Measurements from ENCODE around the gene ASB17. TPM values are rescaled to one million over a fixed set of nuclear protein-coding genes. Genes with fewer than 3 reads are reported as not detected.

ASB17 gene
- total RNA-seq, 1 donor from 2014 or later, result not detected

GRCh38 chr1:75901371-75901770 is 30.8 kb downstream of the ASB17 start:
- TF ChIP-seq CTCF (IDR thresholded peaks at IDR 0.05), result no peak
- intact Hi-C loops (cut with micrococcal nuclease), result no loop called here
- ATAC-seq (ENCODE audit: low read depth) (no peak), DNase-seq (no peak)
- H3K36me3 Mint-ChIP-seq (ENCODE audit: low read depth), result no peaks in the 10 kb centered on the region
- no peak overlapping the region for H3K4me3 Mint-ChIP-seq
- no peak overlapping the region for H3K27ac Mint-ChIP-seq
- no peaks in the 10 kb centered on the region for H3K9me3 Mint-ChIP-seq
- ChIA-PET CTCF (no interaction called here), POLR2A (no interaction called here)
- H3K27me3 Mint-ChIP-seq, result peaks cover 2% of the 10 kb centered on the region
- no peaks in the 10 kb centered on the region for H3K4me1 Mint-ChIP-seq

GRCh38 chr1:75884437-75884836 is 47.8 kb downstream of the ASB17 start:
- no peaks in the 10 kb centered on the region for H3K27me3 Mint-ChIP-seq
- DNase-seq, result no peak
- no peaks in the 10 kb centered on the region for H3K36me3 Mint-ChIP-seq (ENCODE audit: low read depth)
- intact Hi-C loops (cut with micrococcal nuclease), result no loop called here
- no peaks in the 10 kb centered on the region for H3K9me3 Mint-ChIP-seq
- H3K4me3 Mint-ChIP-seq, result no peak overlapping the region
- ATAC-seq (ENCODE audit: low read depth), result no peak
- CTCF ChIA-PET, result no interaction called here
- POLR2A ChIA-PET, result no interaction called here
- H3K4me1 Mint-ChIP-seq, result no peaks in the 10 kb centered on the region
- no peak overlapping the region for H3K27ac Mint-ChIP-seq
- TF ChIP-seq CTCF (IDR thresholded peaks at IDR 0.05), result no peak

GRCh38 chr1:75879985-75880384 is 52.2 kb downstream of the ASB17 start:
- CTCF ChIA-PET, result no interaction called here
- DNase-seq (no peak), ATAC-seq (ENCODE audit: low read depth) (no peak)
- intact Hi-C loops (cut with micrococcal nuclease), result no loop called here
- Mint-ChIP-seq H3K36me3 (ENCODE audit: low read depth) (no peaks in the 10 kb centered on the region), H3K27ac (no peak overlapping the region), H3K27me3 (peaks cover 2% of the 10 kb centered on the region), H3K4me1 (no peaks in the 10 kb centered on the region), H3K4me3 (no peak overlapping the region), H3K9me3 (no peaks in the 10 kb centered on the region)
- TF ChIP-seq CTCF (IDR thresholded peaks at IDR 0.05), result no peak
- POLR2A ChIA-PET, result no interaction called here

GRCh38 chr1:75870951-75871350 is 61.3 kb downstream of the ASB17 start:
- ATAC-seq (ENCODE audit: low read depth), result no peak
- CTCF ChIA-PET, result no interaction called here
- TF ChIP-seq CTCF (IDR thresholded peaks at IDR 0.05), result no peak
- POLR2A ChIA-PET, result no interaction called here
- Mint-ChIP-seq H3K4me1 (no peaks in the 10 kb centered on the region), H3K4me3 (no peak overlapping the region), H3K27ac (no peak overlapping the region), H3K9me3 (peaks cover 5% of the 10 kb centered on the region), H3K27me3 (peaks cover 1% of the 10 kb centered on the region), H3K36me3 (ENCODE audit: low read depth) (no peaks in the 10 kb centered on the region)
- intact Hi-C loops (cut with micrococcal nuclease), result no loop called here
- DNase-seq, result no peak

Other genes with a start within 250 kb of the ASB17 start
- gene ACADM, start 207.7 kb downstream of the ASB17 start, total RNA-seq, result 49.4 and 49.9 TPM in 2 replicates
- gene RABGGTB, start 146.1 kb downstream of the ASB17 start, total RNA-seq, result 203 and 234 TPM in 2 replicates
- gene MSH4, start 135.5 kb downstream of the ASB17 start, total RNA-seq, result 1.2 and 1.4 TPM in 2 replicates
- 9.1 and 12.6 TPM in 2 replicates for gene ST6GALNAC3, start 142.3 kb upstream of the ASB17 start, total RNA-seq

Data from activated B cell treated with CpG ODN at 0.5 μM for 24 hours (primary cell).